ENCODE measurements around the gene GALNT17.

GALNT17 gene

GRCh38 chr7:71286924-71287323, 155.0 kb downstream of the GALNT17 start:
- DNase-seq: no peak

GRCh38 chr7:71290452-71290851, 158.5 kb downstream of the GALNT17 start:
- DNase-seq: no peak

GRCh38 chr7:71298378-71298777, 166.4 kb downstream of the GALNT17 start:
- DNase-seq: no peak

GRCh38 chr7:71300086-71300485, 168.1 kb downstream of the GALNT17 start:
- DNase-seq: no peak

- no peak for DNase-seq
Measured at GRCh38 chr7:71300603-71301002, 168.7 kb downstream of the GALNT17 start.

- no peak for DNase-seq
Measured at GRCh38 chr7:71301167-71301566, 169.2 kb downstream of the GALNT17 start.

- no peak for DNase-seq
Measured at GRCh38 chr7:71303566-71303965, 171.6 kb downstream of the GALNT17 start.

GRCh38 chr7:71308096-71308495, 176.2 kb downstream of the GALNT17 start:
- no peak for DNase-seq

GRCh38 chr7:71311576-71311975, 179.6 kb downstream of the GALNT17 start:
- no peak for DNase-seq

GRCh38 chr7:71312755-71313490, 181.0 kb downstream of the GALNT17 start:
- no peak for DNase-seq

- DNase-seq: no peak
Measured at GRCh38 chr7:71313553-71313952, 181.6 kb downstream of the GALNT17 start.

GRCh38 chr7:71320916-71321315, 189.0 kb downstream of the GALNT17 start:
- no peak for DNase-seq

GRCh38 chr7:71322201-71322600, 190.3 kb downstream of the GALNT17 start:
- DNase-seq: no peak

- no peak for DNase-seq
Measured at GRCh38 chr7:71323726-71324125, 191.8 kb downstream of the GALNT17 start.

- DNase-seq: no peak
Measured at GRCh38 chr7:71325151-71325550, 193.2 kb downstream of the GALNT17 start.

GRCh38 chr7:71326595-71326994, 194.7 kb downstream of the GALNT17 start:
- DNase-seq: no peak

- no peak for DNase-seq
Measured at GRCh38 chr7:71327946-71328345, 196.0 kb downstream of the GALNT17 start.

- no peak for DNase-seq
Measured at GRCh38 chr7:71329030-71329660, 197.2 kb downstream of the GALNT17 start.

- no peak for DNase-seq
Measured at GRCh38 chr7:71332207-71332606, 200.3 kb downstream of the GALNT17 start.

GRCh38 chr7:71334541-71334940, 202.6 kb downstream of the GALNT17 start:
- no peak for DNase-seq

GRCh38 chr7:71338866-71339265, 206.9 kb downstream of the GALNT17 start:
- no peak for DNase-seq

- DNase-seq: no peak
Measured at GRCh38 chr7:71339924-71340323, 208.0 kb downstream of the GALNT17 start.

GRCh38 chr7:71342202-71342601, 210.3 kb downstream of the GALNT17 start:
- DNase-seq: no peak

GRCh38 chr7:71343039-71343438, 211.1 kb downstream of the GALNT17 start:
- no peak for DNase-seq

- no peak for DNase-seq
Measured at GRCh38 chr7:71343892-71344291, 211.9 kb downstream of the GALNT17 start.
